ENCODE results near the gene RAD1.

The RAD1 gene

GRCh38 chr5:34892414-34892813 is 22.9 kb downstream of the RAD1 start:
- no peaks in the 10 kb centered on the region for H3K36me3 ChIP-seq (ENCODE audit: control insufficient read depth, insufficient read depth, low read length)
- no peak for DNase-seq (ENCODE audit: extremely low read depth, insufficient read length)
- TF ChIP-seq CTCF (IDR thresholded peaks at IDR 0.05; ENCODE audit: insufficient read depth, low read length, poor library complexity, severe bottlenecking) = no peak
- no peaks in the 10 kb centered on the region for H3K27me3 ChIP-seq (replicated peaks; ENCODE audit: control insufficient read depth, insufficient read depth, low read length)
- H3K4me3 ChIP-seq (replicated peaks; ENCODE audit: low read depth, low read length) = no peak overlapping the region

- Histone ChIP-seq H3K27me3 (replicated peaks; ENCODE audit: control insufficient read depth, insufficient read depth, low read length) (no peaks in the 10 kb centered on the region), H3K36me3 (ENCODE audit: control insufficient read depth, insufficient read depth, low read length) (no peaks in the 10 kb centered on the region), H3K4me3 (replicated peaks; ENCODE audit: low read depth, low read length) (no peak overlapping the region)
- DNase-seq (ENCODE audit: extremely low read depth, insufficient read length) = no peak
- TF ChIP-seq CTCF (IDR thresholded peaks at IDR 0.05; ENCODE audit: insufficient read depth, low read length, poor library complexity, severe bottlenecking) = no peak
Measured at GRCh38 chr5:34891981-34892380, 23.3 kb downstream of the RAD1 start.

- Histone ChIP-seq H3K27me3 (replicated peaks; ENCODE audit: control insufficient read depth, insufficient read depth, low read length) (no peaks in the 10 kb centered on the region), H3K36me3 (ENCODE audit: control insufficient read depth, insufficient read depth, low read length) (no peaks in the 10 kb centered on the region), H3K4me3 (replicated peaks; ENCODE audit: low read depth, low read length) (no peak overlapping the region)
- TF ChIP-seq CTCF (IDR thresholded peaks at IDR 0.05; ENCODE audit: insufficient read depth, low read length, poor library complexity, severe bottlenecking) = no peak
- DNase-seq (ENCODE audit: extremely low read depth, insufficient read length) = no peak
Measured at GRCh38 chr5:34889394-34889793, 25.9 kb downstream of the RAD1 start.

GRCh38 chr5:34886392-34887119 is 28.7 kb downstream of the RAD1 start:
- H3K4me3 ChIP-seq (replicated peaks; ENCODE audit: low read depth, low read length) = no peak overlapping the region
- H3K27me3 ChIP-seq (replicated peaks; ENCODE audit: control insufficient read depth, insufficient read depth, low read length) = no peaks in the 10 kb centered on the region
- TF ChIP-seq CTCF (IDR thresholded peaks at IDR 0.05; ENCODE audit: insufficient read depth, low read length, poor library complexity, severe bottlenecking) = no peak
- H3K36me3 ChIP-seq (ENCODE audit: control insufficient read depth, insufficient read depth, low read length) = no peaks in the 10 kb centered on the region
- DNase-seq (ENCODE audit: extremely low read depth, insufficient read length) = no peak

- TF ChIP-seq CTCF (IDR thresholded peaks at IDR 0.05; ENCODE audit: insufficient read depth, low read length, poor library complexity, severe bottlenecking) = no peak
Measured at GRCh38 chr5:34881246-34881645, 34.1 kb downstream of the RAD1 start.

GRCh38 chr5:34876275-34876674 is 39.0 kb downstream of the RAD1 start:
- H3K36me3 ChIP-seq (ENCODE audit: control insufficient read depth, insufficient read depth, low read length) = no peaks in the 10 kb centered on the region
- no peaks in the 10 kb centered on the region for H3K27me3 ChIP-seq (replicated peaks; ENCODE audit: control insufficient read depth, insufficient read depth, low read length)
- no peak overlapping the region for H3K4me3 ChIP-seq (replicated peaks; ENCODE audit: low read depth, low read length)
- DNase-seq (ENCODE audit: extremely low read depth, insufficient read length) = no peak
- no peak for TF ChIP-seq CTCF (IDR thresholded peaks at IDR 0.05; ENCODE audit: insufficient read depth, low read length, poor library complexity, severe bottlenecking)

More at GRCh38 chr5:34881246-34881645, 34.1 kb downstream of the RAD1 start:
- Histone ChIP-seq H3K36me3 (ENCODE audit: control insufficient read depth, insufficient read depth, low read length) (no peaks in the 10 kb centered on the region), H3K4me3 (replicated peaks; ENCODE audit: low read depth, low read length) (no peak overlapping the region), H3K27me3 (replicated peaks; ENCODE audit: control insufficient read depth, insufficient read depth, low read length) (no peaks in the 10 kb centered on the region)
- no peak for DNase-seq (ENCODE audit: extremely low read depth, insufficient read length)
